ENCODE data around the gene NAPB.
A peak's percentile ranks its signal among the peaks of the same experiment; 100 is the strongest.
"Not testable (repeated sequence)": the region's sequence is repeated elsewhere in the genome, so short reads cannot be mapped to it uniquely, and the experiment has no call there.

NAPB gene

GRCh38 chr20:23420943-23421931 lies at the start of gene NAPB:
TSS of gene NAPB (minus strand) at chr20:23421488. CDS start at chr20:23421402, 86 bp downstream.
- DNase-seq (ENCODE audit: low spot score) = peak; percentile 95

- not testable (repeated sequence) for DNase-seq (ENCODE audit: low spot score)
Measured at GRCh38 chr20:23466961-23467360, 45.7 kb upstream of the NAPB start.

- no peak for DNase-seq (ENCODE audit: low spot score)
Measured at GRCh38 chr20:23461180-23461579, 39.9 kb upstream of the NAPB start.

GRCh38 chr20:23459461-23460150 lies 38.3 kb upstream of the NAPB start:
- DNase-seq (ENCODE audit: low spot score) = no peak

GRCh38 chr20:23456873-23457272 lies 35.6 kb upstream of the NAPB start:
- DNase-seq (ENCODE audit: low spot score) = no peak

- DNase-seq (ENCODE audit: low spot score) = no peak
Measured at GRCh38 chr20:23456409-23456808, 35.1 kb upstream of the NAPB start.

GRCh38 chr20:23455639-23456038 lies 34.4 kb upstream of the NAPB start:
- DNase-seq (ENCODE audit: low spot score) = no peak

- DNase-seq (ENCODE audit: low spot score) = no peak
Measured at GRCh38 chr20:23454816-23455215, 33.5 kb upstream of the NAPB start.

- no peak for DNase-seq (ENCODE audit: low spot score)
Measured at GRCh38 chr20:23453549-23454543, 32.6 kb upstream of the NAPB start.

- DNase-seq (ENCODE audit: low spot score) = no peak
Measured at GRCh38 chr20:23452776-23453175, 31.5 kb upstream of the NAPB start, which contains the start of gene CST11. TSS of gene CST11 (minus strand) at chr20:23452876. CDS start at chr20:23452811, 65 bp downstream.

- no peak for DNase-seq (ENCODE audit: low spot score)
Measured at GRCh38 chr20:23451956-23452487, 30.7 kb upstream of the NAPB start.

- no peak for DNase-seq (ENCODE audit: low spot score)
Measured at GRCh38 chr20:23450877-23451276, 29.6 kb upstream of the NAPB start.

- no peak for DNase-seq (ENCODE audit: low spot score)
Measured at GRCh38 chr20:23449421-23449820, 28.1 kb upstream of the NAPB start.

- DNase-seq (ENCODE audit: low spot score) = no peak
Measured at GRCh38 chr20:23448167-23448566, 26.9 kb upstream of the NAPB start.

- DNase-seq (ENCODE audit: low spot score) = peak; percentile 84
Measured at GRCh38 chr20:23446505-23446904, 25.2 kb upstream of the NAPB start.

GRCh38 chr20:23445596-23446217 lies 24.4 kb upstream of the NAPB start:
- no peak for DNase-seq (ENCODE audit: low spot score)

GRCh38 chr20:23444859-23445258 lies 23.6 kb upstream of the NAPB start:
- DNase-seq (ENCODE audit: low spot score) = no peak

GRCh38 chr20:23442436-23442835 lies 21.1 kb upstream of the NAPB start:
- DNase-seq (ENCODE audit: low spot score) = no peak

GRCh38 chr20:23441850-23442313 lies 20.6 kb upstream of the NAPB start:
- DNase-seq (ENCODE audit: low spot score) = peak; percentile 88

- DNase-seq (ENCODE audit: low spot score) = no peak
Measured at GRCh38 chr20:23440004-23440403, 18.7 kb upstream of the NAPB start.

GRCh38 chr20:23438661-23439060 lies 17.4 kb upstream of the NAPB start:
- DNase-seq (ENCODE audit: low spot score) = no peak
